Measurements from ENCODE around the gene C10orf62. TPM values are rescaled to one million over a fixed set of nuclear protein-coding genes. Genes with fewer than 3 reads are reported as not detected.
"Not testable (repeated sequence)": the region's sequence is repeated elsewhere in the genome, so short reads cannot be mapped to it uniquely, and the experiment has no call there.

C10orf62 gene
- total RNA-seq, 3 donors from 2014 or later: not detected

DNA sequence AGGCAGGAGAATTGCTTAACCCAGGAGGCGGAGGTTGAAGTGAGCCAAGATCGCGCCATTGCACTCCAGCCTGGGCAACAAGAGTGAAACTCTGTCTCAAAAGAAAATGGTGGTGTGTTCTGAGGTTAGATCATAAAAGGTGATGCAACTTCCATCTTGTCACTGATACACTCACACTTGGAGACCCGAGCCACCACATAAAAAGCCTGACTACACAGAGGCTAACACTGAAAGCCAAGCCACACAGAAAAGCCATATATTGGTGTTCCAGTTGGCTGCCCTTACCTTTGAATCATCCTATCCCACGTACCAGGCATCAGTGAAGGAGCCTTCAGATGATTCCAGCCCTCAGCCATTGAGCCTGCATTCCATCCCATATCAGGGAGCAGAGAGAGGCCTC lies 39.8 kb downstream of the C10orf62 start:
- Histone ChIP-seq H3K4me1 (ENCODE audit: low read depth) (peaks cover 6% of the 10 kb centered on the region), H3K36me3 (ENCODE audit: low read depth) (no peaks in the 10 kb centered on the region), H3K4me3 (no peak overlapping the region), H3K9me3 (no peaks in the 10 kb centered on the region)
- ATAC-seq (no peak), DNase-seq (no peak)
- intact Hi-C loops (cut with DNase I, micrococcal nuclease): no loop called here
- TF ChIP-seq, protein P1, sequence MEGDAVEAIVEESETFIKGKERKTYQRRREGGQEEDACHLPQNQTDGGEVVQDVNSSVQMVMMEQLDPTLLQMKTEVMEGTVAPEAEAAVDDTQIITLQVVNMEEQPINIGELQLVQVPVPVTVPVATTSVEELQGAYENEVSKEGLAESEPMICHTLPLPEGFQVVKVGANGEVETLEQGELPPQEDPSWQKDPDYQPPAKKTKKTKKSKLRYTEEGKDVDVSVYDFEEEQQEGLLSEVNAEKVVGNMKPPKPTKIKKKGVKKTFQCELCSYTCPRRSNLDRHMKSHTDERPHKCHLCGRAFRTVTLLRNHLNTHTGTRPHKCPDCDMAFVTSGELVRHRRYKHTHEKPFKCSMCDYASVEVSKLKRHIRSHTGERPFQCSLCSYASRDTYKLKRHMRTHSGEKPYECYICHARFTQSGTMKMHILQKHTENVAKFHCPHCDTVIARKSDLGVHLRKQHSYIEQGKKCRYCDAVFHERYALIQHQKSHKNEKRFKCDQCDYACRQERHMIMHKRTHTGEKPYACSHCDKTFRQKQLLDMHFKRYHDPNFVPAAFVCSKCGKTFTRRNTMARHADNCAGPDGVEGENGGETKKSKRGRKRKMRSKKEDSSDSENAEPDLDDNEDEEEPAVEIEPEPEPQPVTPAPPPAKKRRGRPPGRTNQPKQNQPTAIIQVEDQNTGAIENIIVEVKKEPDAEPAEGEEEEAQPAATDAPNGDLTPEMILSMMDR (IDR thresholded peaks at IDR 0.05): no peak

DNA sequence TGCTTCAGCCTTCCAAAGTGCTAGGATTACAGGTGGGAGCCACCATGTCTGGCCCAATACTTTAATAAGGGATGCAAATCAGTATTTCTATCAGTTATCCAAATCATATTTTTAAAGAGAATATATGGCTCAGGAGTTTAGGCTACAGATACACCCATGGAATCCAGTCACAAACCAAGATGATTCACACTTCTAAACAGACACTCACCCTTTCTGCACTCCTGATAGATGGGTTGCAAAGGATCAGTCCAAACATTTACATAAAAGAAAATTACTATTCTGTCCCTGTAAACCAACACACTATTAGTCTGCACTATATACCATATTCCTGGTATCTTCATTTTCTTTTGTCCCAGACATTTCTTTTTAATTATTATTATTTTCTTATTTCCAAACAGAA lies 41.6 kb downstream of the C10orf62 start:
- intact Hi-C loops (cut with DNase I, micrococcal nuclease): no loop called here
- H3K9me3 ChIP-seq: no peaks in the 10 kb centered on the region
- H3K36me3 ChIP-seq (ENCODE audit: low read depth): no peaks in the 10 kb centered on the region
- TF ChIP-seq, protein P1 (IDR thresholded peaks at IDR 0.05): no peak
- peaks cover 6% of the 10 kb centered on the region for H3K4me1 ChIP-seq (ENCODE audit: low read depth)
- DNase-seq (no peak), ATAC-seq (no peak)
- no peak overlapping the region for H3K4me3 ChIP-seq

DNA sequence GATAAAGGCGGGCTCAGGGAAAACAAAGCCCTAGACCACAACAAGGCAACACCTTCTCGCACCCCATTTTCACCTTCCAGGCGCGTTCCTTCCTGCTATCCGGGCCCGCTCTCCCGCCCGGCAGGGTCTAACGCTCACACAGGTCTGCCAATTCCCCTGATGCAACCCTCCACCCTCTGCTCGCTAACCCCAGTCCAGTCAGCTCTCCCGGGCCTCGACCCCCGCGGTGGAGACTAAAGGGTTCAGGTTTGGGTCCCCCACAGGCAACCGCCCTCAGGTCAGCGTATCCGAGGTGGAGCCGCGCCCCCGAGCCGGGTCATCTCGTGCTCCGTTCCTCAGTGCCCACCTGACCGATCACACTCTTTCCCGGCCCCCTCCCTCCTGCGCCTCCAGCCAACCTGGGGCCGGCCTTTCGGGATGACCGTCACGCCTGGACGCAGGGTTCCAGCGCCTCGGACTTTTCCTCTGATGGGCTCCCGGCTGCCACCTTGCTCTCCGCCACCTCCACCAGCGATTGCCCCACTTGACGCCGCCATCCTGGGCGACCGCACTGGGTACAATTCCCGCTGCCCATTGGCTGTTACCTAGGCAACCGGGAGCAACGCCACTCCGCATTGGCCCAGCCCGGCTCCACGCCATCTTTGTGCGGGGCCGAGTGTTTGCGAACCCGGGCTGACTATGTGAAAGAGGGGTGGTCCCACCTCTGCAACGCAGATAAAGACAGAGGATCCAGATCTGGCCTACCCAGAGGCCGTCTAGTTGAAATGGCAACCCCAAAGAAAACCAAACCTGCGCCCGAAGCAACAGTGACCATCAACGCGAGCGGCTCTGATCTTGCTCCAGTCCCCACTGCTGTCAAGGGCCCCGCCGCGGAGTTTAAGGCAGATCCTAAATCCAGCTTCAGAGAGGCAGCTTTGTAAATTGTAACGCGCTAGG lies 43.7 kb downstream of the C10orf62 start, which contains the start of gene MORN4:
MORN4 (minus strand) TSS at position 552 of the 936 bp plus-strand sequence. CDS start 13,847 bp downstream, outside the sequence.
- no peaks in the 10 kb centered on the region for H3K9me3 ChIP-seq
- intact Hi-C loops (cut with DNase I, micrococcal nuclease): no loop called here

DNA sequence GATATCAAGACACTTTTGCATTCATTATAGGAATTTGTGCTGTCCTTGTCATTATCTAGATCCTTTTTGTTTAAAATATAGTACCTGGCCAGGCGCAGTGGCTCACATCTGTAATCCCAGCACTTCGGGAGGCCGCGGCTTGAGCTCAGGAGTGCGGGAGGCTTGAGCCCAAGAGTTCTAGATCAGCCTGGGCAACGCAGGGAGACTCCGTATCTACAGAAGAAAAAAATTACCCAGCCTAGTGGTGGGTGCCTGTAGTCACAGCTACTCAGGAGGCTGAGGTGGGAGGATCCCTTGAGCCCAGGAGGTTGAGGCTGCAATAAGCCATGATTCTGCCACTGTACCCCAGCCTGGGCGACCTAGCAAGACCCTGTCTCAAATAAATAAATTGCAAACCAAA lies 44.4 kb downstream of the C10orf62 start:
- DNase-seq (peak in 1 of 3 donors; percentile 35), ATAC-seq (peak; percentile 59)
- Histone ChIP-seq H3K9me3 (no peaks in the 10 kb centered on the region), H3K4me1 (ENCODE audit: low read depth) (peaks cover 6% of the 10 kb centered on the region), H3K36me3 (ENCODE audit: low read depth) (no peaks in the 10 kb centered on the region), H3K4me3 (peak overlapping the region; percentile 27)
- TF ChIP-seq, protein P1 (IDR thresholded peaks at IDR 0.05): no peak
- intact Hi-C loops (cut with DNase I, micrococcal nuclease): no loop called here

More for the DNA sequence above, 43.7 kb downstream of the C10orf62 start, which contains the start of gene MORN4:
- H3K4me1 ChIP-seq (ENCODE audit: low read depth): peaks cover 6% of the 10 kb centered on the region
- TF ChIP-seq, protein P1 (IDR thresholded peaks at IDR 0.05): no peak
- no peaks in the 10 kb centered on the region for H3K36me3 ChIP-seq (ENCODE audit: low read depth)
- ATAC-seq (peak; percentile 100), DNase-seq (peak; percentile 93 to 94 (median 94))
- H3K4me3 ChIP-seq: peak within 1 kb of the TSS; percentile 27

DNA sequence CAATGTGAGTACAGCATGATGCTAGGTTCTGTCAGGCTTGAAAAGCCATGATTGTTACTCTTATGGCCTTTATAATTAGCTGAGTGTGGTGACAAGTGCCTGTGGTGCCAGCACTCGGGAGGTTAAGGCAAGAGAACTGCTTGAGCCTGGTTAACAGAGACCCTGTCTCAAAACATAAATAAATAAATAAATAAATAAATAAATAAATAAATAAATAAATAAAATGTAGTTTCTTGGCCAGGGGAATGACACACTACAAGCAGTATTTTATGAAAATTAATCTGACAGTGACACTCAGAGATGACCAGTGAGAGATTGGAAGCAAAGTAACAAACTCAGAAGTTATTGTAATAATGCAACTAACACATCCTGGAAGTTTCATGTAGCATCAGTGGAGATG lies 46.1 kb downstream of the C10orf62 start:
- DNase-seq (no peak), ATAC-seq (no peak)
- no peaks in the 10 kb centered on the region for H3K36me3 ChIP-seq (ENCODE audit: low read depth)
- intact Hi-C loops (cut with DNase I, micrococcal nuclease): no loop called here
- no peak overlapping the region for H3K4me3 ChIP-seq
- peaks cover 6% of the 10 kb centered on the region for H3K4me1 ChIP-seq (ENCODE audit: low read depth)
- TF ChIP-seq, protein P1 (IDR thresholded peaks at IDR 0.05): no peak
- no peaks in the 10 kb centered on the region for H3K9me3 ChIP-seq

DNA sequence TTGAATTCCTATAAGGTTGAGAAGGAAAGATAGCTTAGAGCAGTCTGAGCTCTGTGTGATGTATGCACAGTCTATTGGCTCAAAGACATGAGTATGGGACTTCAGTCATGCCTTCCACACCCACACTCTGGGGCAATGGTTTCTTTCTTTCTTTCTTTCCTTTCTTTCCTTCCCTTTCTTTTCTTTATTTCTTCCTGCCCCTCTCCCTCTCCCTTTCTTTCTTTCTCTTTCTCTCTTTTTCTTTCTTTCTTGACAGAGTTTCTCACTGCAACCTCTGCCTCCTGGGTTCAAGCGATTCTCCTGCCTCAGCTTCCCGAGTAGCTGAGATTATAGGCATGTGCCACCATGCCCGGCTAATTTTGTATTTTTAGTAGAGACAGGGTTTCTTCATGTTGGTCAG lies 49.6 kb downstream of the C10orf62 start:
- H3K9me3 ChIP-seq; H3K36me3 ChIP-seq (ENCODE audit: low read depth); ATAC-seq; intact Hi-C loops (cut with DNase I, micrococcal nuclease); DNase-seq; H3K4me3 ChIP-seq; H3K4me1 ChIP-seq (ENCODE audit: low read depth): not testable (repeated sequence)
